ENCODE data around the gene CNTNAP5. TPM values are rescaled to one million over a fixed set of nuclear protein-coding genes. Genes with fewer than 3 reads are reported as not detected.

The CNTNAP5 gene
- total and polyA plus RNA-seq, 2 of the 13 experiments (the other 11 are each of a cell fraction or from before 2014, with no cell fraction given) = not detected

DNA sequence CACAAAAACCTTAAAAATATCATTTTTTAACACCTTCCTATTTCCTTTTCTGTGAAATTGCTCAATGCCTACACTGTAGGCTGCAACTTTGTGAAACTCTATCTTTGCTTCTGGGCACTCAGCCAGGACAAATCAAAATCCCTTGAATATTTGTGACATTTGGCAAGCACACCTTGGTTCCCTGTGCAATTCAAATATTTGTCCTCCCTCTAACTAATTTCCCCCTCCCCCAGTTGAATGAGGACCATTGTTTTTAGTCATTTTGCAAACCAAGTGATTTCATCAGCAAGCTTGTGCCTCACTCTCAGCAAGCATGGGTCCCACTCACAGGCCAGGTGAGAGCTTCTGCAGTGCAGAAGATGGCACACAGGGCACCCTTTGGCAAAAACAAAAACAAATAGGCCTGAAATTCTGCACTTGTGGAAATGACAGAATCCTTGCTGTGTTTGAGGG, 541.5 kb downstream of the CNTNAP5 start (continued):
- TF ChIP-seq, protein P1, sequence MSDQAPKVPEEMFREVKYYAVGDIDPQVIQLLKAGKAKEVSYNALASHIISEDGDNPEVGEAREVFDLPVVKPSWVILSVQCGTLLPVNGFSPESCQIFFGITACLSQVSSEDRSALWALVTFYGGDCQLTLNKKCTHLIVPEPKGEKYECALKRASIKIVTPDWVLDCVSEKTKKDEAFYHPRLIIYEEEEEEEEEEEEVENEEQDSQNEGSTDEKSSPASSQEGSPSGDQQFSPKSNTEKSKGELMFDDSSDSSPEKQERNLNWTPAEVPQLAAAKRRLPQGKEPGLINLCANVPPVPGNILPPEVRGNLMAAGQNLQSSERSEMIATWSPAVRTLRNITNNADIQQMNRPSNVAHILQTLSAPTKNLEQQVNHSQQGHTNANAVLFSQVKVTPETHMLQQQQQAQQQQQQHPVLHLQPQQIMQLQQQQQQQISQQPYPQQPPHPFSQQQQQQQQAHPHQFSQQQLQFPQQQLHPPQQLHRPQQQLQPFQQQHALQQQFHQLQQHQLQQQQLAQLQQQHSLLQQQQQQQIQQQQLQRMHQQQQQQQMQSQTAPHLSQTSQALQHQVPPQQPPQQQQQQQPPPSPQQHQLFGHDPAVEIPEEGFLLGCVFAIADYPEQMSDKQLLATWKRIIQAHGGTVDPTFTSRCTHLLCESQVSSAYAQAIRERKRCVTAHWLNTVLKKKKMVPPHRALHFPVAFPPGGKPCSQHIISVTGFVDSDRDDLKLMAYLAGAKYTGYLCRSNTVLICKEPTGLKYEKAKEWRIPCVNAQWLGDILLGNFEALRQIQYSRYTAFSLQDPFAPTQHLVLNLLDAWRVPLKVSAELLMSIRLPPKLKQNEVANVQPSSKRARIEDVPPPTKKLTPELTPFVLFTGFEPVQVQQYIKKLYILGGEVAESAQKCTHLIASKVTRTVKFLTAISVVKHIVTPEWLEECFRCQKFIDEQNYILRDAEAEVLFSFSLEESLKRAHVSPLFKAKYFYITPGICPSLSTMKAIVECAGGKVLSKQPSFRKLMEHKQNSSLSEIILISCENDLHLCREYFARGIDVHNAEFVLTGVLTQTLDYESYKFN (CRISPR knock-in tag; conservative IDR thresholded peaks at IDR 0.05) = peak; percentile 90
- TF ChIP-seq DNMT1 (CRISPR knock-in tag; IDR thresholded peaks at IDR 0.05) (no peak), POLR2G (IDR thresholded peaks at IDR 0.05; ENCODE audit: low read depth, low read length) (peak; percentile 64), EED (CRISPR knock-in tag; IDR thresholded peaks at IDR 0.05) (no peak), ZNF20 (CRISPR knock-in tag; IDR thresholded peaks at IDR 0.05) (peak; percentile 31; the same call in 1 of the 2 replicates), ZFP36L2 (CRISPR knock-in tag; IDR thresholded peaks at IDR 0.05) (no peak), REPIN1 (CRISPR knock-in tag; IDR thresholded peaks at IDR 0.05; ENCODE audit: borderline replicate concordance, low read depth) (no peak; the same call in 1 of the 2 replicates), ZNF589 (CRISPR knock-in tag; conservative IDR thresholded peaks at IDR 0.05) (no peak), ZNF431 (CRISPR knock-in tag; IDR thresholded peaks at IDR 0.05; ENCODE audit: borderline replicate concordance, low read depth) (no peak), FOXJ3 (CRISPR knock-in tag; IDR thresholded peaks at IDR 0.05; ENCODE audit: borderline replicate concordance) (peak; percentile 97), ZBTB42 (CRISPR knock-in tag; IDR thresholded peaks at IDR 0.05) (no peak), ZKSCAN8 (CRISPR knock-in tag; IDR thresholded peaks at IDR 0.05; ENCODE audit: borderline replicate concordance) (peak; percentile 73; the same call in 1 of the 2 replicates), ZMAT3 (CRISPR knock-in tag; conservative IDR thresholded peaks at IDR 0.05) (no peak), KMT2B (CRISPR knock-in tag; IDR thresholded peaks at IDR 0.05) (peak; percentile 27; the same call in 1 of the 2 replicates), SIN3B (IDR thresholded peaks at IDR 0.05; ENCODE audit: low read length) (no peak)
- TF ChIP-seq, protein P2, sequence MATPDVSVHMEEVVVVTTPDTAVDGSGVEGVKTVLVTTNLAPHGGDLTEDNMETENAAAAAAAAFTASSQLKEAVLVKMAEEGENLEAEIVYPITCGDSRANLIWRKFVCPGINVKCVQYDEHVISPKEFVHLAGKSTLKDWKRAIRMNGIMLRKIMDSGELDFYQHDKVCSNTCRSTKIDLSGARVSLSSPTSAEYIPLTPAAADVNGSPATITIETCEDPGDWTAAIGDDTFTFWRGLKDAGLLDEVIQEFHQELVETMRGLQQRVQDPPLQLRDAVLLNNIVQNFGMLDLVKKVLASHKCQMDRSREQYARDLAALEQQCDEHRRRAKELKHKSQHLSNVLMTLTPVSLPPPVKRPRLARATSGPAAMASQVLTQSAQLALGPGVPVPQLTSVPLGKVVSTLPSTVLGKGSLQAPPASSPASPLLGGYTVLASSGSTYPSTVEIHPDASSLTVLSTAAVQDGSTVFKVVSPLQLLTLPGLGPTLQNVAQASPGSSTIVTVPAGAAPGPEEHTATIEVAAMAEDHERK (CRISPR knock-in tag; IDR thresholded peaks at IDR 0.05; ENCODE audit: low read depth) = no peak
- TF ChIP-seq, protein P3, sequence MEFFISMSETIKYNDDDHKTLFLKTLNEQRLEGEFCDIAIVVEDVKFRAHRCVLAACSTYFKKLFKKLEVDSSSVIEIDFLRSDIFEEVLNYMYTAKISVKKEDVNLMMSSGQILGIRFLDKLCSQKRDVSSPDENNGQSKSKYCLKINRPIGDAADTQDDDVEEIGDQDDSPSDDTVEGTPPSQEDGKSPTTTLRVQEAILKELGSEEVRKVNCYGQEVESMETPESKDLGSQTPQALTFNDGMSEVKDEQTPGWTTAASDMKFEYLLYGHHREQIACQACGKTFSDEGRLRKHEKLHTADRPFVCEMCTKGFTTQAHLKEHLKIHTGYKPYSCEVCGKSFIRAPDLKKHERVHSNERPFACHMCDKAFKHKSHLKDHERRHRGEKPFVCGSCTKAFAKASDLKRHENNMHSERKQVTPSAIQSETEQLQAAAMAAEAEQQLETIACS (CRISPR knock-in tag; IDR thresholded peaks at IDR 0.05) = no peak
- TF ChIP-seq, protein P4, sequence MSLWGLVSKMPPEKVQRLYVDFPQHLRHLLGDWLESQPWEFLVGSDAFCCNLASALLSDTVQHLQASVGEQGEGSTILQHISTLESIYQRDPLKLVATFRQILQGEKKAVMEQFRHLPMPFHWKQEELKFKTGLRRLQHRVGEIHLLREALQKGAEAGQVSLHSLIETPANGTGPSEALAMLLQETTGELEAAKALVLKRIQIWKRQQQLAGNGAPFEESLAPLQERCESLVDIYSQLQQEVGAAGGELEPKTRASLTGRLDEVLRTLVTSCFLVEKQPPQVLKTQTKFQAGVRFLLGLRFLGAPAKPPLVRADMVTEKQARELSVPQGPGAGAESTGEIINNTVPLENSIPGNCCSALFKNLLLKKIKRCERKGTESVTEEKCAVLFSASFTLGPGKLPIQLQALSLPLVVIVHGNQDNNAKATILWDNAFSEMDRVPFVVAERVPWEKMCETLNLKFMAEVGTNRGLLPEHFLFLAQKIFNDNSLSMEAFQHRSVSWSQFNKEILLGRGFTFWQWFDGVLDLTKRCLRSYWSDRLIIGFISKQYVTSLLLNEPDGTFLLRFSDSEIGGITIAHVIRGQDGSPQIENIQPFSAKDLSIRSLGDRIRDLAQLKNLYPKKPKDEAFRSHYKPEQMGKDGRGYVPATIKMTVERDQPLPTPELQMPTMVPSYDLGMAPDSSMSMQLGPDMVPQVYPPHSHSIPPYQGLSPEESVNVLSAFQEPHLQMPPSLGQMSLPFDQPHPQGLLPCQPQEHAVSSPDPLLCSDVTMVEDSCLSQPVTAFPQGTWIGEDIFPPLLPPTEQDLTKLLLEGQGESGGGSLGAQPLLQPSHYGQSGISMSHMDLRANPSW (CRISPR knock-in tag; IDR thresholded peaks at IDR 0.05; ENCODE audit: borderline replicate concordance) = peak; percentile 68; the same call in 1 of the 2 replicates
- TF ChIP-seq, protein P5, sequence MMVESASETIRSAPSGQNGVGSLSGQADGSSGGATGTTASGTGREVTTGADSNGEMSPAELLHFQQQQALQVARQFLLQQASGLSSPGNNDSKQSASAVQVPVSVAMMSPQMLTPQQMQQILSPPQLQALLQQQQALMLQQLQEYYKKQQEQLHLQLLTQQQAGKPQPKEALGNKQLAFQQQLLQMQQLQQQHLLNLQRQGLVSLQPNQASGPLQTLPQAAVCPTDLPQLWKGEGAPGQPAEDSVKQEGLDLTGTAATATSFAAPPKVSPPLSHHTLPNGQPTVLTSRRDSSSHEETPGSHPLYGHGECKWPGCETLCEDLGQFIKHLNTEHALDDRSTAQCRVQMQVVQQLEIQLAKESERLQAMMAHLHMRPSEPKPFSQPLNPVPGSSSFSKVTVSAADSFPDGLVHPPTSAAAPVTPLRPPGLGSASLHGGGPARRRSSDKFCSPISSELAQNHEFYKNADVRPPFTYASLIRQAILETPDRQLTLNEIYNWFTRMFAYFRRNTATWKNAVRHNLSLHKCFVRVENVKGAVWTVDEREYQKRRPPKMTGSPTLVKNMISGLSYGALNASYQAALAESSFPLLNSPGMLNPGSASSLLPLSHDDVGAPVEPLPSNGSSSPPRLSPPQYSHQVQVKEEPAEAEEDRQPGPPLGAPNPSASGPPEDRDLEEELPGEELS (CRISPR knock-in tag; IDR thresholded peaks at IDR 0.05) = peak; percentile 92
